ENCODE data around the gene ALKBH7. TPM values are rescaled to one million over a fixed set of nuclear protein-coding genes. Genes with fewer than 3 reads are reported as not detected.

The ALKBH7 gene
- total and polyA plus RNA-seq, 2 of the 13 experiments (the other 11 are each of a cell fraction or from before 2014, with no cell fraction given): 29.6 to 45.9 TPM

DNA sequence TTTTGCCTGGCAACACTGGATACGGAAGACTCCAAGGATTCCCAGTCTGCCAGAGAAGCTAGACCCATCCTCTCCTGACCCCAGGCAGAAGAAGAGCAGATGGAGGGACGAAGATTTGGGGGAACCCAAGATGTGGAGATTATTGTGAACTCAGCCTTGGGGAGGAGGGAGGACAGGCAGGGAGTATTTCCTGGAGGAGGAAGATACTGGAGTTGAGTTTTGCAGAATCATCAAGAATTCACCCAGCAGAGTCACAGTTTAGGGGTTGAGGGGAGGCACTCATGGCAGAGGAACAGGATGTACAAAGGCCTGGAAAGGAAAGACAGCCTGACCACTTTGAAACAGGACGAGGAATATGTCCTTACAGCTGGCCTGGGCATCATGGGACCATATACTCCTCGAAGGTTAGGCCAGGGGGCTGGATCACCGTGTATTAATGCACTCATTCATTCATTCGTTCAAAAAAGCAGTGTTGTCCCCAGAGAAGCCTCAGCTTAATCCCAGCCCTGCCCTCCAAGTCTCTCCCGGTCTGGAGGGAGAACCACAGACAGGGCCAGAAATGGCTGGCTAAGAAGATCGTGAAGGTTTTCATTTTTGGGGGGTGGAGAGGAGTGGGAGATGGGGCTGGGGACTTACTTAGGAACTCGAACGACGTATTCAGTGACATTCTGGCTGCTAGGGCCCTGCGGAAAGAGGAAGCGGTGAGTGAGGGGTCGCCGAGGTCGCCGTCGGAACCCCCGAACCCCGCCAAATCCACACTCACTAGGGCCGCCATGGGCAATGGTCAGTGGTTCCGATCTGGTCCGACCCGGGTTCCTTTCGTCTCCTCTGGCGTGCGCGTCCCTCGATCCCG is 19.9 kb downstream of the ALKBH7 start:
- H3K9ac ChIP-seq (ENCODE audit: insufficient read depth, low read depth, low read length): peak overlapping the region; percentile 88
- TSS peak; percentile 81 for BruUV-seq (replicated peaks)
- H3K79me2 ChIP-seq (ENCODE audit: insufficient read depth, low read length): peaks cover 18% of the 10 kb centered on the region
- no peaks in the 10 kb centered on the region for H3K9me3 ChIP-seq (ENCODE audit: low read length)
- peak overlapping the region; percentile 81 to 99 (median 92) for H3K4me3 ChIP-seq (replicated peaks in 1 of 3; ENCODE audit: insufficient read depth in 1 of 3, low read depth in 2 of 3, low read length in 3 of 3)
- FAIRE-seq: no peak
- peak; percentile 10 for ATAC-seq
- H4K20me1 ChIP-seq (ENCODE audit: insufficient read depth, low read length): no peaks in the 10 kb centered on the region
- 9% methylated on average over 15 of the region's 30 CpGs for WGBS (ENCODE audit: low lambda C conversion rate)
- DNase-seq (ENCODE audit: low spot score): no peak
- in situ Hi-C loops (cut with HindIII; ENCODE audit: extremely low pct_ligation_motif_present, low pct_unique_long_range_greater_than_20kb) (no loop called here), intact Hi-C loops (cut with micrococcal nuclease; ENCODE audit: unreplicated experiment) (no loop called here)
- H2AFZ ChIP-seq (ENCODE audit: low read length): no peak overlapping the region
- H3K4me2 ChIP-seq (ENCODE audit: low read depth, low read length): peak overlapping the region; percentile 96
- ChIA-PET POLR2A (interaction anchor here (1.3 to 5.5 kb wide), 3 partner anchors 10 to 33 kb away, joined by 8 to 45 read pairs (median 15); partner anchors contain the start of genes ALKBH7 and KHSRP), CTCF (ENCODE audit: low intra/inter-chr PET ratio, low total read pairs) (no interaction called here)
- peak overlapping the region; percentile 65 for H3K27ac ChIP-seq (ENCODE audit: extremely low read length, insufficient read depth, low read length)
- H3K36me3 ChIP-seq (replicated peaks in 1 of 2; ENCODE audit: control insufficient read depth in 1 of 2, insufficient read depth in 2 of 2, low read length in 2 of 2): peaks cover 13 to 21% of the 10 kb centered on the region in 2 experiments
- H3K4me1 ChIP-seq (ENCODE audit: insufficient read depth, low read length): peaks cover 24% of the 10 kb centered on the region
- no peaks in the 10 kb centered on the region; a peak in 1 of 5 replicates for H3K27me3 ChIP-seq (ENCODE audit: control insufficient read depth in 1 of 2, insufficient read depth in 2 of 2, low read length in 2 of 2)
- TF ChIP-seq, protein P1, sequence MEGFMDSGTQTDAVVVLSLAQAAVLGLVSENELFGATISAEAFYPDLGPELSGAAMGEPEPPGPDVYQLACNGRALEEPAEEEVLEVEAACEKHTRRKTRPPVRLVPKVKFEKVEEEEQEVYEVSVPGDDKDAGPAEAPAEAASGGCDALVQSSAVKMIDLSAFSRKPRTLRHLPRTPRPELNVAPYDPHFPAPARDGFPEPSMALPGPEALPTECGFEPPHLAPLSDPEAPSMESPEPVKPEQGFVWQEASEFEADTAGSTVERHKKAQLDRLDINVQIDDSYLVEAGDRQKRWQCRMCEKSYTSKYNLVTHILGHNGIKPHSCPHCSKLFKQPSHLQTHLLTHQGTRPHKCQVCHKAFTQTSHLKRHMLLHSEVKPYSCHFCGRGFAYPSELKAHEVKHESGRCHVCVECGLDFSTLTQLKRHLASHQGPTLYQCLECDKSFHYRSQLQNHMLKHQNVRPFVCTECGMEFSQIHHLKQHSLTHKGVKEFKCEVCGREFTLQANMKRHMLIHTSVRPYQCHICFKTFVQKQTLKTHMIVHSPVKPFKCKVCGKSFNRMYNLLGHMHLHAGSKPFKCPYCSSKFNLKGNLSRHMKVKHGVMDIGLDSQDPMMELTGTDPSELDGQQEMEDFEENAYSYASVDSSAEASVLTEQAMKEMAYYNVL (CRISPR knock-in tag; IDR thresholded peaks at IDR 0.05; ENCODE audit: borderline replicate concordance): no peak
- TF ChIP-seq, protein P2, sequence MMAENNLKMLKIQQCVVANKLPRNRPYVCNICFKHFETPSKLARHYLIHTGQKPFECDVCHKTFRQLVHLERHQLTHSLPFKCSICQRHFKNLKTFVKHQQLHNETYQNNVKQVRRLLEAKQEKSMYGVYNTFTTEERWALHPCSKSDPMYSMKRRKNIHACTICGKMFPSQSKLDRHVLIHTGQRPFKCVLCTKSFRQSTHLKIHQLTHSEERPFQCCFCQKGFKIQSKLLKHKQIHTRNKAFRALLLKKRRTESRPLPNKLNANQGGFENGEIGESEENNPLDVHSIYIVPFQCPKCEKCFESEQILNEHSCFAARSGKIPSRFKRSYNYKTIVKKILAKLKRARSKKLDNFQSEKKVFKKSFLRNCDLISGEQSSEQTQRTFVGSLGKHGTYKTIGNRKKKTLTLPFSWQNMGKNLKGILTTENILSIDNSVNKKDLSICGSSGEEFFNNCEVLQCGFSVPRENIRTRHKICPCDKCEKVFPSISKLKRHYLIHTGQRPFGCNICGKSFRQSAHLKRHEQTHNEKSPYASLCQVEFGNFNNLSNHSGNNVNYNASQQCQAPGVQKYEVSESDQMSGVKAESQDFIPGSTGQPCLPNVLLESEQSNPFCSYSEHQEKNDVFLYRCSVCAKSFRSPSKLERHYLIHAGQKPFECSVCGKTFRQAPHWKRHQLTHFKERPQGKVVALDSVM (CRISPR knock-in tag; IDR thresholded peaks at IDR 0.05): peak; percentile 4; the same call in 1 of the 2 replicates
- TF ChIP-seq, protein P3, sequence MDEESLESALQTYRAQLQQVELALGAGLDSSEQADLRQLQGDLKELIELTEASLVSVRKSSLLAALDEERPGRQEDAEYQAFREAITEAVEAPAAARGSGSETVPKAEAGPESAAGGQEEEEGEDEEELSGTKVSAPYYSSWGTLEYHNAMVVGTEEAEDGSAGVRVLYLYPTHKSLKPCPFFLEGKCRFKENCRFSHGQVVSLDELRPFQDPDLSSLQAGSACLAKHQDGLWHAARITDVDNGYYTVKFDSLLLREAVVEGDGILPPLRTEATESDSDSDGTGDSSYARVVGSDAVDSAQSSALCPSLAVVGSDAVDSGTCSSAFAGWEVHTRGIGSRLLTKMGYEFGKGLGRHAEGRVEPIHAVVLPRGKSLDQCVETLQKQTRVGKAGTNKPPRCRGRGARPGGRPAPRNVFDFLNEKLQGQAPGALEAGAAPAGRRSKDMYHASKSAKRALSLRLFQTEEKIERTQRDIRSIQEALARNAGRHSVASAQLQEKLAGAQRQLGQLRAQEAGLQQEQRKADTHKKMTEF (CRISPR knock-in tag; IDR thresholded peaks at IDR 0.05): no peak
- TF ChIP-seq ZNF737 (CRISPR knock-in tag; IDR thresholded peaks at IDR 0.05; ENCODE audit: borderline replicate concordance) (0 out of 2 replicates have a peak, but pooled peaks have one; percentile 52), TCF7 (IDR thresholded peaks at IDR 0.05; ENCODE audit: low read depth) (no peak), BORCS8-MEF2B (CRISPR knock-in tag; IDR thresholded peaks at IDR 0.05) (no peak), ZNF777 (CRISPR knock-in tag; IDR thresholded peaks at IDR 0.05) (0 out of 2 replicates have a peak, but pooled peaks have one; percentile 59), ZNF773 (CRISPR knock-in tag; IDR thresholded peaks at IDR 0.05; ENCODE audit: borderline replicate concordance) (0 out of 2 replicates have a peak, but pooled peaks have one; percentile 29), KDM5B (CRISPR knock-in tag; IDR thresholded peaks at IDR 0.05; ENCODE audit: borderline replicate concordance) (peak; percentile 2; the same call in 1 of the 2 replicates), MTA1 (CRISPR knock-in tag; IDR thresholded peaks at IDR 0.05; ENCODE audit: borderline replicate concordance) (0 out of 2 replicates have a peak, but pooled peaks have one; percentile 37), ZNF816 (CRISPR knock-in tag; IDR thresholded peaks at IDR 0.05; ENCODE audit: borderline replicate concordance) (peak; percentile 50; the same call in 1 of the 2 replicates), MAFF (IDR thresholded peaks at IDR 0.05; ENCODE audit: low read depth, low read length) (peak; percentile 39; the same call in 1 of the 2 replicates), ZNF772 (CRISPR knock-in tag; IDR thresholded peaks at IDR 0.05) (0 out of 2 replicates have a peak, but pooled peaks have one; percentile 7)
- TF ChIP-seq, protein P4, sequence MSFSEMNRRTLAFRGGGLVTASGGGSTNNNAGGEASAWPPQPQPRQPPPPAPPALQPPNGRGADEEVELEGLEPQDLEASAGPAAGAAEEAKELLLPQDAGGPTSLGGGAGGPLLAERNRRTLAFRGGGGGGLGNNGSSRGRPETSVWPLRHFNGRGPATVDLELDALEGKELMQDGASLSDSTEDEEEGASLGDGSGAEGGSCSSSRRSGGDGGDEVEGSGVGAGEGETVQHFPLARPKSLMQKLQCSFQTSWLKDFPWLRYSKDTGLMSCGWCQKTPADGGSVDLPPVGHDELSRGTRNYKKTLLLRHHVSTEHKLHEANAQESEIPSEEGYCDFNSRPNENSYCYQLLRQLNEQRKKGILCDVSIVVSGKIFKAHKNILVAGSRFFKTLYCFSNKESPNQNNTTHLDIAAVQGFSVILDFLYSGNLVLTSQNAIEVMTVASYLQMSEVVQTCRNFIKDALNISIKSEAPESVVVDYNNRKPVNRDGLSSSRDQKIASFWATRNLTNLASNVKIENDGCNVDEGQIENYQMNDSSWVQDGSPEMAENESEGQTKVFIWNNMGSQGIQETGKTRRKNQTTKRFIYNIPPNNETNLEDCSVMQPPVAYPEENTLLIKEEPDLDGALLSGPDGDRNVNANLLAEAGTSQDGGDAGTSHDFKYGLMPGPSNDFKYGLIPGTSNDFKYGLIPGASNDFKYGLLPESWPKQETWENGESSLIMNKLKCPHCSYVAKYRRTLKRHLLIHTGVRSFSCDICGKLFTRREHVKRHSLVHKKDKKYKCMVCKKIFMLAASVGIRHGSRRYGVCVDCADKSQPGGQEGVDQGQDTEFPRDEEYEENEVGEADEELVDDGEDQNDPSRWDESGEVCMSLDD (CRISPR knock-in tag; IDR thresholded peaks at IDR 0.05; ENCODE audit: borderline replicate concordance): peak; percentile 83; the same call in 1 of the 2 replicates
